ENCODE data around the gene ABCB9. TPM values are rescaled to one million over a fixed set of nuclear protein-coding genes. Genes with fewer than 3 reads are reported as not detected.

Gene ABCB9
- total and polyA plus RNA-seq, 7 donors, result 1.2 to 5.3 (median 3.0) TPM

DNA sequence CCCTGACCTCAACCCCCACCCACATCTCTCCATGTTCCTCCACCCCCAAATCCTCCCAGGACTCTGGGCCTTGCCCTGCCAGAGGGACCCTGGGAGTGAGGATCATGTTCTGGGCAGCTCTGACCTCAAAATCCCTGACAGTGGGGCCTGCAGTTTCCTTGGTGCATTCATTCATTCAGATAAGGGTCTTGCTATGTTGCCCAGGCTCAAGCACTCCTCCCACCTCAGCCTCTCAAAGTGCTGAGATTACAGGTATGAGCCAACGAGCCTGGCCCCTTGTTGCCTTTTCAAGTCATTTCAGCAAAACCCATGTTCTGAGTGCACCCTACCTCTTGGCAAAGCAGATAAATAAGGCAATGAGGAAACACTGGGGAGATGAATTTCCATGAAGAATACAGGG lies 43.8 kb upstream of the ABCB9 start:
- no peaks in the 10 kb centered on the region for H3K9me3 ChIP-seq
- TF ChIP-seq POLR2AphosphoS5 (IDR thresholded peaks at IDR 0.05) (no peak), EP300 (IDR thresholded peaks at IDR 0.05) (no peak), POLR2A (IDR thresholded peaks at IDR 0.05) (no peak)
- TF ChIP-seq, protein P1, sequence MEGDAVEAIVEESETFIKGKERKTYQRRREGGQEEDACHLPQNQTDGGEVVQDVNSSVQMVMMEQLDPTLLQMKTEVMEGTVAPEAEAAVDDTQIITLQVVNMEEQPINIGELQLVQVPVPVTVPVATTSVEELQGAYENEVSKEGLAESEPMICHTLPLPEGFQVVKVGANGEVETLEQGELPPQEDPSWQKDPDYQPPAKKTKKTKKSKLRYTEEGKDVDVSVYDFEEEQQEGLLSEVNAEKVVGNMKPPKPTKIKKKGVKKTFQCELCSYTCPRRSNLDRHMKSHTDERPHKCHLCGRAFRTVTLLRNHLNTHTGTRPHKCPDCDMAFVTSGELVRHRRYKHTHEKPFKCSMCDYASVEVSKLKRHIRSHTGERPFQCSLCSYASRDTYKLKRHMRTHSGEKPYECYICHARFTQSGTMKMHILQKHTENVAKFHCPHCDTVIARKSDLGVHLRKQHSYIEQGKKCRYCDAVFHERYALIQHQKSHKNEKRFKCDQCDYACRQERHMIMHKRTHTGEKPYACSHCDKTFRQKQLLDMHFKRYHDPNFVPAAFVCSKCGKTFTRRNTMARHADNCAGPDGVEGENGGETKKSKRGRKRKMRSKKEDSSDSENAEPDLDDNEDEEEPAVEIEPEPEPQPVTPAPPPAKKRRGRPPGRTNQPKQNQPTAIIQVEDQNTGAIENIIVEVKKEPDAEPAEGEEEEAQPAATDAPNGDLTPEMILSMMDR (IDR thresholded peaks at IDR 0.05), result no peak
- no peaks in the 10 kb centered on the region for H3K27me3 ChIP-seq
- H3K27ac ChIP-seq, result no peak overlapping the region
- H3K4me3 ChIP-seq, result no peak overlapping the region
- no peaks in the 10 kb centered on the region for H3K4me1 ChIP-seq
- 83 to 88% methylated on average over 1 of the region's 1 CpG for WGBS, 2 donors
- peaks cover 12 to 71% (median 19%) of the 10 kb centered on the region in 4 donors for H3K36me3 ChIP-seq
- no peak for DNase-seq
- intact Hi-C loops (cut with DNase I), result no loop called here

- TF ChIP-seq POLR2A (IDR thresholded peaks at IDR 0.05), result no peak
- TF ChIP-seq EP300 (IDR thresholded peaks at IDR 0.05), result no peak
- TF ChIP-seq, protein P1 (IDR thresholded peaks at IDR 0.05), result no peak
- no peak for TF ChIP-seq POLR2AphosphoS5 (IDR thresholded peaks at IDR 0.05)
- no peaks in the 10 kb centered on the region for H3K27me3 ChIP-seq
- H3K4me3 ChIP-seq, result no peak overlapping the region
- no peaks in the 10 kb centered on the region for H3K4me1 ChIP-seq
- H3K27ac ChIP-seq, result no peak overlapping the region
- no peaks in the 10 kb centered on the region for H3K9me3 ChIP-seq
- no peak for DNase-seq
- H3K36me3 ChIP-seq, result peaks cover 12 to 67% (median 24%) of the 10 kb centered on the region in 4 donors
- 86 to 92% methylated on average over 12 of the region's 12 CpGs for WGBS, 2 donors
- intact Hi-C loops (cut with DNase I), result no loop called here
These were observed 40.7 kb upstream of the ABCB9 start for GRCh38 chr12:123006977-123007376.

DNA sequence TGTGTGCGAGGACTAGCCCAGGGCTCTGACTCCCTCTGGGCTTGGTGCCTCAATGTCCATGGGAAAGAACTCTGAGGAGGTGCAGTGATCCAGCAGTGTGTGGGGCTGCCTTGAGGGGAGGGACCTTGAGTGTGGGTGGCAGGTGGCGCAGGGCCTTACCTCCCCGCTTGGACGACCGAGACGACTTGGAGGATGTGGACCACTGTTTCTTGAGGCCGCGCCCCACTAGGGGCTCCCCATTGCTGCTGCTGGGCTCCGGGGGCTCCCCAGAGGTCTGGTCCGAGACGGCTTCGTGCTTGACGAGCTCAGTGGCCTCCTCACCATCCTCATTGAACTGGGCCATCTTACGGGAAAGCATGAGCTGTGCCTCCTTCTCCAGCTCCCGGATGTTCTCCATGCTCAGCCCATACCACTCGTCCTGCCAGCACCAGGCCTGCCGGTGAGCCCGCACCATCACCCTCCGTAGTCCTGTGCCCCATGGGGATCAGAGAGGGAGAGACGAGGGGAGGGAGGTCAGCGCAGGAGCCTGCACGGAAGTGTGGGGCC lies 38.9 kb upstream of the ABCB9 start:
- TF ChIP-seq POLR2AphosphoS5 (IDR thresholded peaks at IDR 0.05) (no peak), EP300 (IDR thresholded peaks at IDR 0.05) (no peak), POLR2A (IDR thresholded peaks at IDR 0.05) (no peak)
- TF ChIP-seq, protein P1 (IDR thresholded peaks at IDR 0.05), result no peak
- H3K36me3 ChIP-seq, result peaks cover 12 to 63% (median 28%) of the 10 kb centered on the region in 4 donors
- no peak overlapping the region for H3K4me3 ChIP-seq
- H3K27me3 ChIP-seq, result no peaks in the 10 kb centered on the region
- no peaks in the 10 kb centered on the region for H3K9me3 ChIP-seq
- 93 to 97% methylated on average over 22 of the region's 22 CpGs for WGBS, 2 donors
- H3K27ac ChIP-seq, result no peak overlapping the region
- no peaks in the 10 kb centered on the region for H3K4me1 ChIP-seq
- DNase-seq, result no peak
- intact Hi-C loops (cut with DNase I), result no loop called here

GRCh38 chr12:123004287-123004686 lies 38.0 kb upstream of the ABCB9 start:
- TF ChIP-seq, protein P1 (IDR thresholded peaks at IDR 0.05), result no peak
- TF ChIP-seq POLR2AphosphoS5 (IDR thresholded peaks at IDR 0.05) (no peak), POLR2A (IDR thresholded peaks at IDR 0.05) (no peak), EP300 (IDR thresholded peaks at IDR 0.05) (no peak)
- intact Hi-C loops (cut with DNase I), result no loop called here
- peaks cover 9 to 63% (median 25%) of the 10 kb centered on the region in 4 donors for H3K36me3 ChIP-seq
- H3K27ac ChIP-seq, result no peak overlapping the region
- no peaks in the 10 kb centered on the region for H3K9me3 ChIP-seq
- H3K4me3 ChIP-seq, result no peak overlapping the region
- no peak for DNase-seq
- WGBS, 2 donors, result 90 to 91% methylated on average over 14 of the region's 14 CpGs
- H3K4me1 ChIP-seq, result no peaks in the 10 kb centered on the region
- no peaks in the 10 kb centered on the region for H3K27me3 ChIP-seq

GRCh38 chr12:123003257-123003656 lies 37.0 kb upstream of the ABCB9 start:
- H3K4me3 ChIP-seq, result no peak overlapping the region
- no peaks in the 10 kb centered on the region for H3K9me3 ChIP-seq
- WGBS, 2 donors, result 87 to 90% methylated on average over 6 of the region's 6 CpGs
- peaks cover 3 to 53% (median 24%) of the 10 kb centered on the region in 4 donors for H3K36me3 ChIP-seq
- TF ChIP-seq, protein P1 (IDR thresholded peaks at IDR 0.05), result no peak
- TF ChIP-seq POLR2A (IDR thresholded peaks at IDR 0.05) (no peak), EP300 (IDR thresholded peaks at IDR 0.05) (no peak), POLR2AphosphoS5 (IDR thresholded peaks at IDR 0.05) (no peak)
- H3K4me1 ChIP-seq, result no peaks in the 10 kb centered on the region
- H3K27me3 ChIP-seq, result no peaks in the 10 kb centered on the region
- intact Hi-C loops (cut with DNase I), result no loop called here
- no peak overlapping the region for H3K27ac ChIP-seq
- DNase-seq, result no peak

Data from sigmoid colon (tissue), 7 donors.